Hematopoietic multipotent progenitor cell treated with erythropoietin and hydrocortisone succinate and interleukin-3 and kit ligand, for 4 days (in vitro differentiated cells): ENCODE data around the gene MST1.
A peak's percentile ranks its signal among the peaks of the same experiment; 100 is the strongest.

Experiments
- DNase-seq: peaks from one replicate; pipeline ENCODE4 v3.0.0-alpha.2; 2015

The MST1 gene

GRCh38 chr3:49689046-49689907 is at the start of gene MST1, which contains the start of gene RNF123:
Gene MST1 (minus strand): TSS chr3:49689474. CDS start chr3:49688691, 783 bp downstream.
Gene RNF123 (plus strand): TSS chr3:49689557. CDS start chr3:49691166, 1,609 bp downstream.
- peak; percentile 95 for DNase-seq

- no peak for DNase-seq
Measured at GRCh38 chr3:49738067-49738713, 48.9 kb upstream of the MST1 start.

- no peak for DNase-seq
Measured at GRCh38 chr3:49734752-49735151, 45.5 kb upstream of the MST1 start.

DNA sequence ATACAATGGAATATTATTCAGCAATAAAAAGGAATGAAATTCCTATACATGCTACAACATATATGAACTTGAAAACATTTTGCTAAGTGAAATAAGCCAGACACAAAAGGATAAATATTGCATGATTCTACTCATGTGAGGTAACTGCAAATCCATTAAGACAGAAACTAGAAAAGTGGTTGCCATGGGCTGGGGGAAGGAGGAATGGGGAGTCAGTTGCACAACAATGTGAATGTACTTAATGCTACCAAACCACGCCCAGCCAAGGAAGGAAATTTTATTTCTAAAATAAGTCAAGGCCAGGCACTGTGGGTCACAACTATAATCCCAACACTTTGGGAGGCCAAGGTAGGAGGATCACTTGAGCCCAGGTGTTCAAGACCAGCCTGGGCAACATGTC is 44.3 kb upstream of the MST1 start:
- no peak for DNase-seq

- DNase-seq: no peak
Measured at GRCh38 chr3:49732597-49732996, 43.3 kb upstream of the MST1 start.

DNA sequence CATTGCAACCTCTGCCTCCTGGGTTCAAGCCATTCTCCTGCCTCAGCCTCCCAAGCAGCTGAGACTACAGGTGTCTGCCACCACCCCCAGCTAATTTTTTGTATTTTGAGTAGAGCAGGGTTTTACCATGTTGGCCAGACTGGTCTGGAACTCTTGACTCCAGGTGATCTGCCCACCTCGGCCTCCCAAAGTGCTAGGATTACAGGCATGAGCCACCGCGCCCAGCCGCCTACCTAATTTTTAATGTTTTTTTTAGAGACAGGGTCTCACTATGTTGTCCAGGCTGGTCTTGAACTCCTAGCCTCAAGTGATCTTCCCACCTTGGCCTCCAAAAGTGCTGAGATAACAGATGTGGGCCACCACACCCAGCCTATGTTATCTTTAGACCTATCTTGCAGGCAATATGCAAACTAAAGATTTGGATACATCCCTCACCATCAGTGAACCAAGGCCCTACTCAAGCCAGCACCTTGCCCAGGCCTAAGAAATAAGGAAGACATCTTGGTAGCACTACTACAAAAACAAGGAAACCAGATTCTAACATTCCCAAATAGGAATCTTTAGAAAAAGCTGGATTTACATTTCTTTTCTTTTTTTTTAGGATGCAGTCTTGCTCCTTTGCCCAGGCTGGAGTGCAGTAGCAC is 40.8 kb upstream of the MST1 start:
- peak; percentile 34 for DNase-seq

GRCh38 chr3:49727924-49728361 is 38.7 kb upstream of the MST1 start:
- DNase-seq: no peak

GRCh38 chr3:49727154-49727923 is 38.1 kb upstream of the MST1 start:
- DNase-seq: no peak

DNA sequence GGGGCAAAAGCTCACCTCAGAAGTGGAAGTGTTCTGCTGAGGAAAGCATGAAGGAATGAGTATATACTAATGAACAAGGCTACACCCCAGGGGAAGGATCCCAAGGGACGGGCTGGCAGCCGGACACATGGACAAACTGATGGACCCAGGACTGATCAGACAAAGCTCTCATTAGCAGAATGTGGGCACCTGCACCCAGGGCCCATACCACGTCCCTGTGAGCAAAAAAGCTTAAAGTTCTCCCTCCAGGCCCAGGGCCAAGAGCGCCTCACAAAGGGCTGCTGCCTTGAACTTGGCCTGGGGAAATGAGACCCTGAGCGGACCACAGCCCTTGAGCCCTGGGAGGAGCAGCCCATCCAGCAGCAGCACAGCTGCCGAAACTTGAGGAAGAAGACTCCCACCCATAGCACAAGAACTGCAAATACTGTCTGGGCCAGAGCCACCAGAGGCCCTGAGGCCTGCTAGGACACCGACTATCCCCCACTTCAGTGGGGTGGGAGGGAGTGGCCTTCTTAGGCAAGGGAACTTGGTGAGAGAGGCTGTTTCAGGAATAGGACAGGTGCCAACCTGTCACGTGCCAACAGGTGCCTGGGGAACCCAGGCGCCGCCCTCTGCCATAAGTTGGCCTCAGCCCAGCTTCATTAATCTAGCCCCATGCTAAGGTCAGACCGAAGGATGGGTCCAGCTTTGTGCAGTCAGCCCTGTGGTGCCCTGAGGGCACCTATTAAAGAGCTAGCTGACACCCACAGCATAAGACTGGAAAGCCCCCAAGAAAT is 36.8 kb upstream of the MST1 start:
- DNase-seq: no peak

DNA sequence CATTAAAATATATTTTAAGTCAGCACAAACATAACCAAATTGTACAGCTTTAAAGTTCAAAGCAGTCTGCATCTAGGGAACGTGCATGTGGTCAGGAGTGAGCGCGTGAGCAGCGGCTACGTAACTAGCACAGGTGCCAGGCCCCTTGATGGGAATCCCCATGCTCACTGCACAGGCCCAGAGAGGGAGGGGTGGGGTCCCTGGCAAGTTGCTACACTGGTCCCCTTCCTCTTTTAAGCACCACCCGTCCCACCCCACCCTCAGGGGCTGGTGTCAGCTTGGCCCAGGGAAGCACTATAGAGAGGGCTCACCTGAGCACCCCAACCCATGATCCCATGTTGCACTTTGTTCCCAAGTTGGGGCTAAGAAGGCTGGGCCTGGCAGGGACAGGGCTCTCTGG is 35.3 kb upstream of the MST1 start:
- DNase-seq: no peak

- DNase-seq: peak; percentile 99
Measured at GRCh38 chr3:49723628-49724551, 34.6 kb upstream of the MST1 start, which contains the start of gene GMPPB. Gene GMPPB (minus strand): TSS chr3:49723951. CDS start chr3:49723726, 225 bp downstream.

DNA sequence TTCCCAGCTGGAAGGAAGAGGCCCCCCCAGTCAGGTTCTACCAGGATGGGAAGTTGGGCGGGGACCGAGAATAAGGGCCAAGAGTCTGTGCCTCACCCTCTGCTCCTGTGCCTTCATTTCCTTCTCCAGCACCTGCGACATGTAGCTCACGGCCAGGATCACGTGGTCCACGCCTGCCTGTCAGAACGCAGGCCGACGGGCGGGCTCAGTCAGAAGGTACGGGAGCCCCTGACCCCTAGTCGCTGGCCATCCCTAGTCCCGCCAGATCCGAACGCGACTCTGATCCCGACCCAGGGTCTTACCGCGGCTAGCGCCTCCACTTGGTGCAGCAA is 34.0 kb upstream of the MST1 start:
- peak; percentile 76 for DNase-seq

GRCh38 chr3:49722896-49723295 is 33.6 kb upstream of the MST1 start:
- DNase-seq: no peak

DNA sequence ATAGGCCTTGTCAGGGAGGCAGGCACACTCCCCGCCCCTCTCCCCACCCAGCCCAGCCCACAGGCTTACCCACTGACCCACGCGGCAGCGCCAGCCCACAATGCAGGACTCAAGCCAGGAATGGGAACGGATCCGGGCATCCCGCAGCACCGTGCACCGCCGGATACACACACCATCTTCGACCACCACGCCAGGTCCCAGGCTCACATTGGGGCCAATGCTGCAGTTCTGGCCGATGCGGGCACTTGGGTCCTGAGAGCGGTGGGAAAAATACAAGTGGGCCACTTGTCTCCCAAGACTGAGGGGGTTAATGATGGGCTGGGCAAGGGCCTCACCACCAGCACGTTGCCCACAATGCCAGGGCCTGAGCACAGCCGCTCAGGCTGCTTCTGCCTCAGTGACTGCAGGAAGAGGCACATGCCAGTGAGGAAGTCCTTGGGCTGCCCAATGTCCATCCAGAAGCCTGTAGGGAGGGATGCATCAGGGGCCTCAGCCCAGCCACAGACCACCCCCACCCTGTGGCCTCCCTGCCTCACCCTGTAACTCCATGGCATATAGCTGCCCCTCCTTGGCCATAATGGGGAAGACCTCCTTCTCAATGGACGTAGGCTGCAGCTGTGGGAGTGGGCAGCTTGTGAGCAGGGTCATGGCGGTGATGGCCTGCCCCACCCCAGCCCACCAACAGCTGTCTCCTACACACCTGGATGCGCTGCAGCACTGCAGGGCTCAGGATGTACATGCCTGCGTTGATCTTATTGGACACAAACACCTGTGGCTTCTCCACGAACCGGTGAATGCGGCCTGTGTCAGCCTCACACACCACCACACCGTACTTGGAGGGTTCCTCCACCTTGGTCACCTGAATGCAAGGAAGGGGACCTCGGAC is 32.9 kb upstream of the MST1 start:
- DNase-seq: no peak

GRCh38 chr3:49721596-49721895 is 32.3 kb upstream of the MST1 start:
- no peak for DNase-seq

GRCh38 chr3:49720855-49721595 is 31.8 kb upstream of the MST1 start:
- no peak for DNase-seq

DNA sequence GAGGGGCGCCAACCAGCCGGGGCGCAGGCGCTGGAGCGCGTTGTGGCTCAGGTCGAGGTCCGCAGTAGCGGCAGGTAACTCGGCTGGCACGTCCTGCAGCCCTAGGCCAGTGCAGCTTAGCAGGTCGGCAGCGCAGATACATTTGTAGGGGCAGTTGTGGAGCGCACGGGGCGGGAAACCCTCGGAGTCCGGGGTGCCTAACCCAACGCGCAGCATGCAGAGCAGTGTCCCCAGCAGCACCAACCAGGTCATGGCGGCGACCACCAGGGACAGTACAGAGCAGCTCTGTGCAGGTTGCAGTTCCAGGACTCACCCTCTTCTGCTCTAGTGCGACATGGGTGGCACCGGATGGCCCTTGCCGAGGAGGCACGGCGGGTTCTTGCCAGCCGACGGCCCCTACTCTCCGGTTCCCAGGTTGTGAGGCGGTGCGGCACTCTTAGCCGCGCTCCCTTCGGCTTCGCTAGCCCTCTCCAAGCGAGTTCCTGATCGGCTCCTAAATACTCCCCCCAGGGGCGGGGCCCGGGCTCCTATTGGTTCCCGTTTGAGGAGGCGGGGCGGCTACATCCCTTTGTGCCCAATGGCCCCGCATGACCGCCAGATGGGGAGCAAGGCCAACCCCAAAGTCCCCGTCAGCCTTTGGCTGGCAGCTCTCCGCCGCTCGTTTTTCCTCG is 30.1 kb upstream of the MST1 start, which contains the start of gene AMIGO3:
Gene AMIGO3, minus strand, starts transcription at position 471 of the 671 bp plus-strand sequence. Its CDS starts 219 bp downstream, at position 252.
- peak; percentile 99 for DNase-seq

DNA sequence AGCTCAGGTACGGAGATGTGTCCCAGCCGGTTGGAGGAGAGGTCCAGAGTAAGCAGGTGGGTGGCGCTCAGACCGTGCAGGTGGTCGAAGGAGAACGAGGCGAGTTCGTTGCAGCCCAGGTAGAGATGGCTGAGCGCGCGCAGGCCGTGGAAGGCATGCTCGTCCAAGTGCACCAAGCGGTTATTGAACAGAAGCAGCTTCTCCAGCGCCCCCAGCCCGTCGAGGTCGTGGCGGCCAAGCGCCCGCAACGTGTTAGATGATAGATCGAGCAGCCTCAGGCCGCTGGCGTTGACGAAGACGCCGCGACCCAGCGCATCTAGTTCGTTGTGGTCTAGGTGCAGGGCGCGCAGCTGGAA is 29.6 kb upstream of the MST1 start:
- DNase-seq: peak; percentile 65
